ENCODE measurements around the gene SLC31A1.
"Not testable (repeated sequence)": the region's sequence is repeated elsewhere in the genome, so short reads cannot be mapped to it uniquely, and the experiment has no call there.

SLC31A1 gene

DNA sequence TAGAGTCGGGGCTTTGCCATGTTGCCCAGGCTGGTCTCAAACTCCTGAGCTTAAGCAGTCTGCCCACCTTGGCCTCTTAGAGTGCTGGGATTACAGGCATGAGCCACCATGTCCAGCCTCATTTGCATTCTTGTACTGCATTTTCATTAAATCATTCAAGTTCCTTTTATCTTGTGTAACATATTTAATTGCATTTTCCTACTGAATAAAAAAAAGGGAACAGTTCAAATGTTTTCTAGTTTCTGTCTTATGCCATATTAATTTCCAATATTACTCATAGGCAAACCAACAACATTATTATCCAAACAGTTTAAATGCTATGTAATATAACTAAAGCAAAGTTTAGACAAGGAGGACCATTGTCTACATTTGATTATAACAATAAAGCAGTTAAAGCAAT is 6.1 kb downstream of the SLC31A1 start:
- TF ChIP-seq, protein P1, sequence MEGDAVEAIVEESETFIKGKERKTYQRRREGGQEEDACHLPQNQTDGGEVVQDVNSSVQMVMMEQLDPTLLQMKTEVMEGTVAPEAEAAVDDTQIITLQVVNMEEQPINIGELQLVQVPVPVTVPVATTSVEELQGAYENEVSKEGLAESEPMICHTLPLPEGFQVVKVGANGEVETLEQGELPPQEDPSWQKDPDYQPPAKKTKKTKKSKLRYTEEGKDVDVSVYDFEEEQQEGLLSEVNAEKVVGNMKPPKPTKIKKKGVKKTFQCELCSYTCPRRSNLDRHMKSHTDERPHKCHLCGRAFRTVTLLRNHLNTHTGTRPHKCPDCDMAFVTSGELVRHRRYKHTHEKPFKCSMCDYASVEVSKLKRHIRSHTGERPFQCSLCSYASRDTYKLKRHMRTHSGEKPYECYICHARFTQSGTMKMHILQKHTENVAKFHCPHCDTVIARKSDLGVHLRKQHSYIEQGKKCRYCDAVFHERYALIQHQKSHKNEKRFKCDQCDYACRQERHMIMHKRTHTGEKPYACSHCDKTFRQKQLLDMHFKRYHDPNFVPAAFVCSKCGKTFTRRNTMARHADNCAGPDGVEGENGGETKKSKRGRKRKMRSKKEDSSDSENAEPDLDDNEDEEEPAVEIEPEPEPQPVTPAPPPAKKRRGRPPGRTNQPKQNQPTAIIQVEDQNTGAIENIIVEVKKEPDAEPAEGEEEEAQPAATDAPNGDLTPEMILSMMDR (conservative IDR thresholded peaks at IDR 0.05; ENCODE audit: low read depth, low read length): no peak
- H3K4me3 ChIP-seq (ENCODE audit: low read depth, low read length): no peak overlapping the region
- DNase-seq (ENCODE audit: low read depth): no peak

DNA sequence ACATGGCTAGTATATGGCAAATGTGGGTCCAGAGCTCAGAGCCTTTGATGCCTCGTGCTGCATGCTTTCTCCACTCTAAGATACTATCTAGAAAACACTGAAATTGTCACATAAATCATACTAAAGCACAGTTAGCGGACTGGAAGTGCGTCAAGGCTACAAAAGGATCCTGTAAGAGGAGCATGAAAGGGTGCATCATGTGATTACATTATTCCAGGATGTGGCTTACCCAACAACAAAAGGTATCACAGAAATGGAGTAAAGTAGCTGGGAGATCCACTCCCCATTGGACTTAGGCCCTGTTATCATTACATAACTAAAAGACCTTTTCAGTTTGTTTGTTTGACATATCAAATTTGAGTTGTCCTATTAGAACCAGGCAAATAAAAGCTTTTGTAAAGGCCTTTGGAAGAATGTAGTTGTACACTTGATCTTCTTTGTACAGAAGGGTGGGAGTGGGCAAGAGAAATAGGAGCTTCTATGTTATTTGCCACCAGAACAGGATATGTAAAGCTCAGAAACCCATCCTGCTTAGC is 6.9 kb downstream of the SLC31A1 start:
- H3K4me3 ChIP-seq (ENCODE audit: low read depth, low read length): no peak overlapping the region
- TF ChIP-seq, protein P1 (conservative IDR thresholded peaks at IDR 0.05; ENCODE audit: low read depth, low read length): no peak
- no peak for DNase-seq (ENCODE audit: low read depth)

DNA sequence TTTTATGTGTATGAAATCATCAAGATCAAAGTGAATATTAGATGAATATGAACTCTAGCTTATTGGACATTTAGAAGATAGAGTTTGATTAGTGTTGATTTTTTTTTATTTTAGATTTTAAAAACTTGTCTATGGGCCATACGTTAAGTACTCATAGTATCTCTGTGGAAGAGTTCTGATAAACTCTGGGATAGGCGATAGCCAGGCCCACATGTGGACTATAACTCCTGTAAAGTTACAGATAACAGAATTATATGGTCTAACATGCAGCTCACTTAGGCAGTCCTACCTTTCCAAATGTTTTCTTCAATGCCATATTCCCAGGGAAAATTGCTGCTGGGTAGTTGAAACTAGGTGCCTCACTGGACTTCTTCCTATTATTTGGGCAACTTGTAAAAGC is 10.4 kb downstream of the SLC31A1 start:
- TF ChIP-seq, protein P1 (conservative IDR thresholded peaks at IDR 0.05; ENCODE audit: low read depth, low read length): no peak

DNA sequence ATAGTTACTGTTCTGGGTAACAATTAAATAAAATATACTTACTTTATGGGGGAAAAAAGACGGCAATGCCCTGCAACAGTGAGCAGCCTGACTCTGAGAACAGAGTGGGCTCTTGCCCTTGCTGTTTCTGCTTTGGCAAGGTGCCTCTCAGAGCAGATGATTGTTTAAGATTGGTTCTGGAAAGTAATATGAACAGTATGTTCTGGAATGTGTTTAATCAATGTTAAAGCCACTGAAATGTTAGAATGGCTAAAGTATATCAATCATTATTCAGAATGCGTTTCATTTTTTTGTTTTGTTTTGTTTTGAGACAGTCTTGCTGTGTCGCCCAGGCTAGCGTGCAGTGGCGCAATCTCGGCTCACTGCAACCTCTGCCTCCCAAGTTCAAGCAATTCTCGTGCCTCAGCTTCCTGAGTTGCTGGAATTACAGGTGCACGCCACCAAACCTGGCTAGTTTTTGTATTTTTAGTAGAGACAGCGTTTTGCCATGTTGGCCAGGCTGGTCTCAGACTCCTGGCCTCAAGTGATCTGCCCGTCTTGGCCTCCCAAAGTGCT is 14.4 kb downstream of the SLC31A1 start:
- not testable (repeated sequence) for H3K4me3 ChIP-seq (ENCODE audit: low read depth, low read length)
- peak; percentile 10 for DNase-seq (ENCODE audit: low read depth)

More for the DNA sequence above, 10.4 kb downstream of the SLC31A1 start:
- no peak overlapping the region for H3K4me3 ChIP-seq (ENCODE audit: low read depth, low read length)
- no peak for DNase-seq (ENCODE audit: low read depth)

DNA sequence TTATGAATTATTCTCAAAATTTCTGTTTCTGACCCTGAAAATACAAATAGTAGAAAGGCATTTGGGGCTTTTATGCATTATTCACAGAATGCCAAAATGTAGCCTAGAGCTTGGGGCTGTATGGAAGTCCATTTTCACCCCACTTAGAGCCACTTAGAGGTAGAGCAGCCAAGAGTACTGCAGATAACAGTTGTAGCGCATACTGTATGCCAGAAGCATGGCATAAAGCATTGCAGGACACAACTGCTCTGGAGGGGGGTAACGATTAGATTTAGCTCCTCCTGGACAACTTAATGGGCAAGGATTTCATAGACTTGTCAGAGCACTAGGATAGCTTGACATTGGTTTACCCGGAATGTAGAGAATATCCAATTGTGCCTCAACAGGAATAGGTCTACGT is 15.7 kb downstream of the SLC31A1 start:
- DNase-seq (ENCODE audit: low read depth): no peak
- H3K4me3 ChIP-seq (ENCODE audit: low read depth, low read length): no peak overlapping the region
- TF ChIP-seq, protein P1 (conservative IDR thresholded peaks at IDR 0.05; ENCODE audit: low read depth, low read length): no peak

DNA sequence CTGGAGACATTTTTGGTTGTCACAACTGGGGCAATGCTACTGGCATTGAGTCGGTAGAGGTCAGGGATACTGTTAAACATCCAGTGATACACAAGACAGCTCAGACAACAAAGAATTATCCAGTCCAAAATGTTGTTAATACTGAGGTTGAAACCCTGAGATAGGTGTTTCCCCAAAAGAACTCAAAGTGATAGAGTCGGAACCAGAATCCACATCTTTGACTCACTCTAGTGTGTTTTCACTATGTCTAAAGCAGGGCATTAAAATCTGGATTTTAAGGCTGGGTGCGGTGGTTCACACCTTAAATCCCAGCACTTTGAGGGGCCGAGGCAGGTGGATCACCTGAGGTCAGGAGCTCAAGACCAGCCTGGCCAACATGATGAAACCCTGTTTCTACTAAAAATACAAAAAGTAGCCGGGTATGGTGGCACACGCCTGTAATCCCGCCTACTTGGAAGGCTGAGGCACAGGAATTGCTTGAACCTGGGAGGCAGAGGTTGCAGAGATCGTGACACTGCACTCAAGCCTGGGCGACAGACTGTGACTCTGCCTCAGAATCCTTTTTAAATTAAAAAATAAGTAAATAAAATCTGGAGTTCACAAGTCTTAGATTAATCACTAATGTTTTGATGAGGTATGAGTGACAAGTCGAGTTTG is 17.0 kb downstream of the SLC31A1 start:
- TF ChIP-seq, protein P1 (conservative IDR thresholded peaks at IDR 0.05; ENCODE audit: low read depth, low read length): no peak
- no peak for DNase-seq (ENCODE audit: low read depth)
- no peak overlapping the region for H3K4me3 ChIP-seq (ENCODE audit: low read depth, low read length)

DNA sequence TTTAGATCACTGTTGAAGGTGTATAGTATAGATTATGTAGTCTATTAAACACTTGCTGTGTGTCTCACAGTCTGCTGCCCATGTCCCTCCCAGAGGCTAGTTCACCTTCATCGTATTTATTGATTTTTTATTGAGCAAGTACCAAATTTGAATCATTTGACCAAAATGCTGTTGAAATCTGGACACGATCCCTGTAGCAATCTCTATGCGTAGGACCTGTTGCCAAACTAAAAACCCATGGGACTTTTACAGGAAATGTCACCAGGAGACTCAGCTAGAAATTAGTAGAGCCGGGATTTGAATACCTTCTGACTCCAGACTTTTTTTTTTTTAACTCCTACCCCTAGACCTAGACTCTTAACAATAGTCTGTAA is 17.5 kb downstream of the SLC31A1 start:
- TF ChIP-seq, protein P1 (conservative IDR thresholded peaks at IDR 0.05; ENCODE audit: low read depth, low read length): no peak

More for the DNA sequence above, 17.5 kb downstream of the SLC31A1 start:
- no peak overlapping the region for H3K4me3 ChIP-seq (ENCODE audit: low read depth, low read length)
- no peak for DNase-seq (ENCODE audit: low read depth)
